ENCODE data around the gene CUX1. TPM values are rescaled to one million over a fixed set of nuclear protein-coding genes. Genes with fewer than 3 reads are reported as not detected.

Gene CUX1
- total and polyA plus RNA-seq, 2 of the 13 experiments (the other 11 are each of a cell fraction or from before 2014, with no cell fraction given), result 13.7 to 14.9 TPM

DNA sequence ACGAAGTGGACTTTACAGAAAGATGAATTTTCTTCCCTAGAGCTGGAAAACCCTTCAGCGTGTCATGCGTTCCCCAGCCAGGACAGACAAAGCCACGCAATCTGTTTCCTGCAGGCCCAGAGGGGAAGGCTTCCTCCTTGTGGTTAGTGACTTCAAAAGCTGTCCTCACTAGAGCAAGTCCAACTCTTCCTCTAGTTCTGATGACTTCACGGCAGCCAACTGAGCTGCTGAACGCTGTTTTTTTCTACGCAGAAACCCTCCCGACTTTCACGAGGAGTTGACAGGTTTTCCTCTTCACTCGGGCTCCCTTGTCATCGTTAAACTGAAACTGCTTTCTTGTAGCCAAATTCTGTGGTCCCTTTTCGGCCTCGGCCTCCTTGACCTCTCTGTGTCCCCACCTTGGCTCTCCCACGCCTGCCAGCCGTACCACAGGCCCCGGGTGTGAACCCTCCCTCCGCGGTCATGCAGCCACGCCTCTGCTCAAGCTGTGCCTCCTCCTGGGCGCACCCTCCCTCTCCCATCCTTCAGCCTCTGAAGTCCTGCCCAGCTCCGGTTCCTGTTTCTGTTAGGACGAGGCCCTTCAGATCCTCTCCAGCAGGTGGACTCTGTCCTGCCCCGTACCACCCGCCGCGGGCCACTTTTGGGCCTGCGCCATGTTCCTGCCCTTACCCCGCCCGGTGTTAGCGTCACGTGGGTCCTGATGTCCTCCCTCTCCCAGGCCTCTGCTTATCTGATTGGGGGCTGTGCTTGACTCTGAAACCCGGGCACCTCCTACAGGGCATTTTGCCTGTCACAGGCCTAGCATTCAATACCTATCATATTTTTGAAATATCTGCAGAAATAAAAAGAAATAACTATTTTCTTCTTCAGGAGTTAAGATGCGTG is 39.3 kb downstream of the CUX1 start (continued):
- no peak for TF ChIP-seq FOSL1 (CRISPR knock-in tag; IDR thresholded peaks at IDR 0.05; ENCODE audit: borderline replicate concordance)
- TF ChIP-seq ZNF335 (CRISPR knock-in tag; IDR thresholded peaks at IDR 0.05), result 0 out of 2 replicates have a peak, but pooled peaks have one; percentile 30
- TF ChIP-seq, protein P1, sequence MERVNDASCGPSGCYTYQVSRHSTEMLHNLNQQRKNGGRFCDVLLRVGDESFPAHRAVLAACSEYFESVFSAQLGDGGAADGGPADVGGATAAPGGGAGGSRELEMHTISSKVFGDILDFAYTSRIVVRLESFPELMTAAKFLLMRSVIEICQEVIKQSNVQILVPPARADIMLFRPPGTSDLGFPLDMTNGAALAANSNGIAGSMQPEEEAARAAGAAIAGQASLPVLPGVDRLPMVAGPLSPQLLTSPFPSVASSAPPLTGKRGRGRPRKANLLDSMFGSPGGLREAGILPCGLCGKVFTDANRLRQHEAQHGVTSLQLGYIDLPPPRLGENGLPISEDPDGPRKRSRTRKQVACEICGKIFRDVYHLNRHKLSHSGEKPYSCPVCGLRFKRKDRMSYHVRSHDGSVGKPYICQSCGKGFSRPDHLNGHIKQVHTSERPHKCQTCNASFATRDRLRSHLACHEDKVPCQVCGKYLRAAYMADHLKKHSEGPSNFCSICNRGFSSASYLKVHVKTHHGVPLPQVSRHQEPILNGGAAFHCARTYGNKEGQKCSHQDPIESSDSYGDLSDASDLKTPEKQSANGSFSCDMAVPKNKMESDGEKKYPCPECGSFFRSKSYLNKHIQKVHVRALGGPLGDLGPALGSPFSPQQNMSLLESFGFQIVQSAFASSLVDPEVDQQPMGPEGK (CRISPR knock-in tag; IDR thresholded peaks at IDR 0.05), result peak; percentile 81
- peak; percentile 50; the same call in 1 of the 2 replicates for TF ChIP-seq ZNF891 (CRISPR knock-in tag; IDR thresholded peaks at IDR 0.05)
- no peak for TF ChIP-seq MYNN (CRISPR knock-in tag; IDR thresholded peaks at IDR 0.05; ENCODE audit: low read depth)
- no peak for TF ChIP-seq MIER2 (CRISPR knock-in tag; IDR thresholded peaks at IDR 0.05)
- no peak for TF ChIP-seq ZNF577 (CRISPR knock-in tag; IDR thresholded peaks at IDR 0.05; ENCODE audit: borderline replicate concordance, low read depth)
- TF ChIP-seq, protein P2, sequence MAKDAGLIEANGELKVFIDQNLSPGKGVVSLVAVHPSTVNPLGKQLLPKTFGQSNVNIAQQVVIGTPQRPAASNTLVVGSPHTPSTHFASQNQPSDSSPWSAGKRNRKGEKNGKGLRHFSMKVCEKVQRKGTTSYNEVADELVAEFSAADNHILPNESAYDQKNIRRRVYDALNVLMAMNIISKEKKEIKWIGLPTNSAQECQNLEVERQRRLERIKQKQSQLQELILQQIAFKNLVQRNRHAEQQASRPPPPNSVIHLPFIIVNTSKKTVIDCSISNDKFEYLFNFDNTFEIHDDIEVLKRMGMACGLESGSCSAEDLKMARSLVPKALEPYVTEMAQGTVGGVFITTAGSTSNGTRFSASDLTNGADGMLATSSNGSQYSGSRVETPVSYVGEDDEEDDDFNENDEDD (CRISPR knock-in tag; IDR thresholded peaks at IDR 0.05; ENCODE audit: borderline replicate concordance), result peak; percentile 55; the same call in 1 of the 2 replicates
- TF ChIP-seq ZIK1 (CRISPR knock-in tag; IDR thresholded peaks at IDR 0.05; ENCODE audit: borderline replicate concordance, low read depth), result no peak
- TF ChIP-seq ZSCAN30 (CRISPR knock-in tag; IDR thresholded peaks at IDR 0.05), result no peak
- no peak for TF ChIP-seq ZNF354B (CRISPR knock-in tag; IDR thresholded peaks at IDR 0.05)
- no peak for TF ChIP-seq IRF9 (CRISPR knock-in tag; IDR thresholded peaks at IDR 0.05; ENCODE audit: borderline replicate concordance)
- no peak for TF ChIP-seq SATB2 (CRISPR knock-in tag; IDR thresholded peaks at IDR 0.05)
- TF ChIP-seq, protein P3, sequence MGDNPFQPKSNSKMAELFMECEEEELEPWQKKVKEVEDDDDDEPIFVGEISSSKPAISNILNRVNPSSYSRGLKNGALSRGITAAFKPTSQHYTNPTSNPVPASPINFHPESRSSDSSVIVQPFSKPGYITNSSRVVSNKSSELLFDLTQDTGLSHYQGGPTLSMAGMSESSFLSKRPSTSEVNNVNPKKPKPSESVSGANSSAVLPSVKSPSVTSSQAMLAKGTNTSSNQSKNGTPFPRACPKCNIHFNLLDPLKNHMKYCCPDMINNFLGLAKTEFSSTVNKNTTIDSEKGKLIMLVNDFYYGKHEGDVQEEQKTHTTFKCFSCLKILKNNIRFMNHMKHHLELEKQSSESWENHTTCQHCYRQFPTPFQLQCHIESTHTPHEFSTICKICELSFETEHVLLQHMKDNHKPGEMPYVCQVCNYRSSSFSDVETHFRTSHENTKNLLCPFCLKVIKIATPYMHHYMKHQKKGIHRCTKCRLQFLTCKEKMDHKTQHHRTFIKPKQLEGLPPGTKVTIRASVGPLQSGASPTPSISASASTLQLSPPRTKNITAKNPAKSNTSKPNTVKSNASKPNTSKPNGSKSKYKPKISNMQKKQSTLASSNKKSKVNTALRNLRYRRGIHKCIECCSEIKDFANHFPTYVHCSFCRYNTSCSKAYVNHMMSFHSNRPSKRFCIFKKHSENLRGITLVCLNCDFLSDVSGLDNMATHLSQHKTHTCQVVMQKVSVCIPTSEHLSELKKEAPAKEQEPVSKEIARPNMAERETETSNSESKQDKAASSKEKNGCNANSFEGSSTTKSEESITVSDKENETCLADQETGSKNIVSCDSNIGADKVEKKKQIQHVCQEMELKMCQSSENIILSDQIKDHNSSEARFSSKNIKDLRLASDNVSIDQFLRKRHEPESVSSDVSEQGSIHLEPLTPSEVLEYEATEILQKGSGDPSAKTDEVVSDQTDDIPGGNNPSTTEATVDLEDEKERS (CRISPR knock-in tag; IDR thresholded peaks at IDR 0.05), result peak; percentile 62
- TF ChIP-seq HIC2 (CRISPR knock-in tag; IDR thresholded peaks at IDR 0.05; ENCODE audit: low read depth), result peak; percentile 71; the same call in 1 of the 2 replicates
- peak; percentile 69; the same call in 1 of the 2 replicates for TF ChIP-seq ZNF792 (CRISPR knock-in tag; IDR thresholded peaks at IDR 0.05)
- TF ChIP-seq, protein P4, sequence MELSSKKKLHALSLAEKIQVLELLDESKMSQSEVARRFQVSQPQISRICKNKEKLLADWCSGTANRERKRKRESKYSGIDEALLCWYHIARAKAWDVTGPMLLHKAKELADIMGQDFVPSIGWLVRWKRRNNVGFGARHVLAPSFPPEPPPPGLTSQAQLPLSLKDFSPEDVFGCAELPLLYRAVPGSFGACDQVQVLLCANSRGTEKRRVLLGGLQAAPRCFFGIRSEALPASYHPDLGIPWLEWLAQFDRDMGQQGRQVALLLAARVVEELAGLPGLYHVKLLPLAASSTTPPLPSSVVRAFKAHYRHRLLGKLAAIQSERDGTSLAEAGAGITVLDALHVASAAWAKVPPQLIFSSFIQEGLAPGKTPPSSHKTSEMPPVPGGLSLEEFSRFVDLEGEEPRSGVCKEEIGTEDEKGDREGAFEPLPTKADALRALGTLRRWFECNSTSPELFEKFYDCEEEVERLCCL (CRISPR knock-in tag; IDR thresholded peaks at IDR 0.05; ENCODE audit: borderline replicate concordance), result 0 out of 2 replicates have a peak, but pooled peaks have one; percentile 44
